ENCODE data around the gene CACNA1F. TPM values are rescaled to one million over a fixed set of nuclear protein-coding genes. Genes with fewer than 3 reads are reported as not detected.

CACNA1F gene
- total RNA-seq = 1 to 10 TPM; 1.7 to 2.6 TPM

GRCh38 chrX:49233176-49233575, at the start of gene CACNA1F:
TSS of gene CACNA1F (minus strand) at chrX:49233340. CDS start at chrX:49233309, 31 bp downstream.
- Mint-ChIP-seq H3K27ac (no peak within 1 kb of the TSS), H3K9me3 (no peaks in the 10 kb centered on the region), H3K36me3 (peaks cover 5 to 8% of the 10 kb centered on the region in 2 donors)
- ATAC-seq = no peak
- no peak for DNase-seq (ENCODE audit: low spot score in 2 of 2)

GRCh38 chrX:49282647-49283011, 49.5 kb upstream of the CACNA1F start:
- ATAC-seq (no peak), DNase-seq (ENCODE audit: low spot score in 2 of 2) (no peak)
- Mint-ChIP-seq H3K27ac (no peak overlapping the region), H3K36me3 (no peaks in the 10 kb centered on the region), H3K9me3 (no peaks in the 10 kb centered on the region)

- Mint-ChIP-seq H3K27ac (peak overlapping the region; percentile 90 to 98), H3K36me3 (peaks cover 0 to 17% of the 10 kb centered on the region in 2 donors), H3K9me3 (no peaks in the 10 kb centered on the region)
- DNase-seq (ENCODE audit: low spot score in 2 of 2) = no peak
- no peak for ATAC-seq
Measured at GRCh38 chrX:49278081-49278480, 44.9 kb upstream of the CACNA1F start.

- Mint-ChIP-seq H3K9me3 (no peaks in the 10 kb centered on the region), H3K36me3 (peaks cover 0 to 17% of the 10 kb centered on the region in 2 donors), H3K27ac (peak overlapping the region; percentile 90 to 98)
- ATAC-seq (peak; percentile 54 to 71), DNase-seq (ENCODE audit: low spot score in 2 of 2) (no peak)
Measured at GRCh38 chrX:49277535-49277830, 44.3 kb upstream of the CACNA1F start.

- Mint-ChIP-seq H3K9me3 (no peaks in the 10 kb centered on the region), H3K36me3 (peaks cover 0 to 17% of the 10 kb centered on the region in 2 donors), H3K27ac (peak overlapping the region; percentile 90 to 98)
- ATAC-seq = peak; percentile 23 to 50
- DNase-seq (ENCODE audit: low spot score in 2 of 2) = peak in 1 of 2 donors; percentile 33
Measured at GRCh38 chrX:49276671-49277534, 43.8 kb upstream of the CACNA1F start.

GRCh38 chrX:49276207-49276606, 43.1 kb upstream of the CACNA1F start:
- Mint-ChIP-seq H3K36me3 (peaks cover 4 to 21% of the 10 kb centered on the region in 2 donors), H3K9me3 (no peaks in the 10 kb centered on the region), H3K27ac (peak overlapping the region; percentile 90 to 98)
- ATAC-seq = no peak
- DNase-seq (ENCODE audit: low spot score in 2 of 2) = no peak

GRCh38 chrX:49273181-49273727, 40.1 kb upstream of the CACNA1F start:
- peak overlapping the region; percentile 77 to 81 for H3K27ac Mint-ChIP-seq
- ATAC-seq (peak in 1 of 2 donors; percentile 11), DNase-seq (ENCODE audit: low spot score in 2 of 2) (peak; percentile 35 to 42)
- peaks cover 11 to 26% of the 10 kb centered on the region in 2 donors for H3K36me3 Mint-ChIP-seq
- H3K9me3 Mint-ChIP-seq = no peaks in the 10 kb centered on the region

GRCh38 chrX:49272421-49272820, 39.3 kb upstream of the CACNA1F start:
- H3K27ac Mint-ChIP-seq = peak overlapping the region; percentile 77 to 81
- H3K9me3 Mint-ChIP-seq = no peaks in the 10 kb centered on the region
- ATAC-seq = no peak
- H3K36me3 Mint-ChIP-seq = peaks cover 15 to 26% of the 10 kb centered on the region in 2 donors
- peak in 1 of 2 donors; percentile 25 for DNase-seq (ENCODE audit: low spot score in 2 of 2)

GRCh38 chrX:49271341-49271740, 38.2 kb upstream of the CACNA1F start:
- no peaks in the 10 kb centered on the region for H3K9me3 Mint-ChIP-seq
- ATAC-seq (no peak), DNase-seq (ENCODE audit: low spot score in 2 of 2) (no peak)
- peaks cover 15 to 26% of the 10 kb centered on the region in 2 donors for H3K36me3 Mint-ChIP-seq
- H3K27ac Mint-ChIP-seq = peak overlapping the region; percentile 85 to 90

GRCh38 chrX:49270249-49270921, 37.2 kb upstream of the CACNA1F start:
- no peak for ATAC-seq
- no peaks in the 10 kb centered on the region for H3K9me3 Mint-ChIP-seq
- peaks cover 15 to 20% of the 10 kb centered on the region in 2 donors for H3K36me3 Mint-ChIP-seq
- DNase-seq (ENCODE audit: low spot score in 2 of 2) = no peak
- peak overlapping the region in 1 of 2 donors; percentile 85 for H3K27ac Mint-ChIP-seq

GRCh38 chrX:49269767-49270248, 36.7 kb upstream of the CACNA1F start, which contains the start of gene PPP1R3F:
TSS of gene PPP1R3F (plus strand) at chrX:49269793. CDS start at chrX:49269870, 77 bp downstream.
- Mint-ChIP-seq H3K9me3 (no peaks in the 10 kb centered on the region), H3K36me3 (peaks cover 15% of the 10 kb centered on the region in 2 donors), H3K27ac (peak within 1 kb of the TSS; percentile 99 to 100)
- DNase-seq (ENCODE audit: low spot score in 2 of 2) (no peak), ATAC-seq (peak; percentile 2)

GRCh38 chrX:49269010-49269766, 36.0 kb upstream of the CACNA1F start:
- no peaks in the 10 kb centered on the region for H3K9me3 Mint-ChIP-seq
- peak; percentile 83 to 85 for ATAC-seq
- H3K27ac Mint-ChIP-seq = peak overlapping the region; percentile 99 to 100
- peaks cover 9 to 15% of the 10 kb centered on the region in 2 donors for H3K36me3 Mint-ChIP-seq
- DNase-seq (ENCODE audit: low spot score in 2 of 2) = peak; percentile 85 to 97

GRCh38 chrX:49268702-49269009, 35.5 kb upstream of the CACNA1F start:
- DNase-seq (ENCODE audit: low spot score in 2 of 2) (no peak), ATAC-seq (no peak)
- peaks cover 9 to 15% of the 10 kb centered on the region in 2 donors for H3K36me3 Mint-ChIP-seq
- peak overlapping the region; percentile 94 to 100 for H3K27ac Mint-ChIP-seq
- no peaks in the 10 kb centered on the region for H3K9me3 Mint-ChIP-seq

- peak overlapping the region in 1 of 2 donors; percentile 100 for H3K27ac Mint-ChIP-seq
- peaks cover 9 to 15% of the 10 kb centered on the region in 2 donors for H3K36me3 Mint-ChIP-seq
- H3K9me3 Mint-ChIP-seq = no peaks in the 10 kb centered on the region
- no peak for DNase-seq (ENCODE audit: low spot score in 2 of 2)
- ATAC-seq = no peak
Measured at GRCh38 chrX:49266523-49267445, 33.6 kb upstream of the CACNA1F start.

GRCh38 chrX:49264460-49264859, 31.3 kb upstream of the CACNA1F start, which contains the start of gene FOXP3:
TSS of gene FOXP3 (minus strand) at chrX:49264710. CDS start at chrX:49258505, 6,205 bp downstream.
- Mint-ChIP-seq H3K27ac (peak within 1 kb of the TSS; percentile 88 to 90), H3K9me3 (no peaks in the 10 kb centered on the region), H3K36me3 (peaks cover 0 to 5% of the 10 kb centered on the region in 2 donors)
- ATAC-seq = no peak
- DNase-seq (ENCODE audit: low spot score in 2 of 2) = no peak
